Measurements from ENCODE around the gene NOTCH2.
"Not testable (repeated sequence)": the region's sequence is repeated elsewhere in the genome, so short reads cannot be mapped to it uniquely, and the experiment has no call there.

Gene NOTCH2

GRCh38 chr1:120098986-120099759 is 29.7 kb upstream of the NOTCH2 start:
- Histone ChIP-seq H3K4me2 (peak overlapping the region in 3 of 11 experiments; percentile 33 to 62 (median 47); a peak in 3 of 22 replicates), H3K4me1 (peaks cover 0 to 21% (median 0%) of the 10 kb centered on the region in 10 experiments; a peak in 6 of 20 replicates)
- H3K4me3 ChIP-seq; H3K27me3 ChIP-seq; H3K36me3 ChIP-seq; H3K9me3 ChIP-seq (replicated peaks in 1 of 11); H3K27ac ChIP-seq; H3K9ac ChIP-seq; H4K20me1 ChIP-seq: not testable (repeated sequence)

GRCh38 chr1:120096981-120097545 is 27.6 kb upstream of the NOTCH2 start:
- not testable (repeated sequence) for H3K27me3 ChIP-seq; H4K20me1 ChIP-seq; H3K4me3 ChIP-seq; H3K36me3 ChIP-seq; H3K9me3 ChIP-seq (replicated peaks in 1 of 11); H3K9ac ChIP-seq; H3K27ac ChIP-seq; H3K4me2 ChIP-seq
- peaks cover 0 to 21% (median 0%) of the 10 kb centered on the region in 10 experiments; a peak in 6 of 20 replicates for H3K4me1 ChIP-seq

GRCh38 chr1:120093548-120094181 is 24.2 kb upstream of the NOTCH2 start:
- not testable (repeated sequence) for H3K36me3 ChIP-seq; H4K20me1 ChIP-seq; H3K4me2 ChIP-seq; H3K27ac ChIP-seq; H3K4me3 ChIP-seq; H3K27me3 ChIP-seq; H3K9me3 ChIP-seq (replicated peaks in 1 of 11); H3K9ac ChIP-seq; H3K4me1 ChIP-seq

DNA sequence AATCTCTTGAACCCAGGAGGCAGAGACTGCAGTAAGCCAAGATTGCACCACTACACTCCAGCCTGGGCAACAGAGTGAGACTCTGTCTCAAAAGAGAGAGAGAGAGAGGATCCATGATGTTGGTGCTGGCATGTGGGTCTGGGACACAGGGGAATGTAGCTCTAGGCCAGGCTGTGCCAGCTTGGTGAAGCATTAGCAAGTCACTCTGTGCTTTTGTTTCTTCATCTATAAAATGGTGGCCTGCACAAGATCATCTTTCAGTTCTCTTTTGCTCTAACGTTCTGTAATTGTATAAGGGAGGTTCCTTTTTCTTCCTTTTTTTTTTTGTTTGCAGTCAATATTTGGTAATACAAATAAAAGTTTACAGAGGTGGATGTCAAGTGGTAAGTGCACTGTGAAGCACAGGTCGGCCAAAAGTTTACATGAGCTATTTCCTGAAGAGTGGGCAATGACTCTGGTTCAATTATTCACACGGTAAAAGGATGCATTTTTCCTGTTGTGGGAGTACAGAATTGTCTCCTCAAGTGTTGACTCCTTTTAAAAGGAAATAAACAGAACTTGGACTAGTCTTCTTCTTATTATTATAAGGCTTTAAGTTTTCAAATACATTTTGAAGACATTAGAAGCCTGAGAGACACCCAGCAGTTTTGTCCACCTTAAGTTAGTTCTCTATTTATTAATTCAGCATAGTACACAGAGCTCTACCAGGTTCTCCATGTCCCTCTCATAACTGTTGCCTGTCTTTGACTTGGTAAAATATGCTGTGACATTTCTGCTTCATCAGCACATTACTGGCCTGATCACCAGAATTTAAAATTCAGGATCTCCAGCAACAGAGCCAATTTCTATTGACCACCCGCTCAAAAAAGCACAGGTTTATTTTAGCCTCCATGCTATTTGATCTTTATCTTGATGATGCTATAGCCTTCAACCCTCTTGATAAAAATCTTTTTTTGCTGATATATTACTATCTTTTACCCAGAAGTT is 23.1 kb upstream of the NOTCH2 start:
- H3K4me3 ChIP-seq, H3K27ac ChIP-seq: not testable (repeated sequence)

DNA sequence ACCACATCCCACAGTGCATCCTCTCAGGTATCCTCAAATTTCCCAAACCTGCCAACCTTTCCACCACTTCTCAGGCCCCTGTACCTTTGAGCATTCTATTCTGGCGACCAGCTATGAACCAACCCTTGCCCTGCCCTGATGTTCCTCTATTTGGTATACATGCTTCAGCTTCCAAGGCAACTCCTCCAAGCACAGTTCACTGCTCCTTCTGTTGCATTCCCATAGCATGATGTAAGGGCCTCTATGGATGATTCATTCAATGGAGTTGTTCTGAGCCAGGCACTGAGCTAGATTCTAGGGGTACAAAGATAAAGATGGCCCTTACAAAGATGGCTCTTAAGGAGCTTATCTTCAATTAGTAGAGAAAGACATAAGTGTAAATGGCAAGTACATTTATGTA is 21.4 kb upstream of the NOTCH2 start:
- not testable (repeated sequence) for H3K4me1 ChIP-seq; H4K20me1 ChIP-seq; H3K4me2 ChIP-seq; H3K36me3 ChIP-seq; H3K4me3 ChIP-seq; H3K9ac ChIP-seq; H3K9me3 ChIP-seq (replicated peaks in 1 of 11); H3K27me3 ChIP-seq; H3K27ac ChIP-seq

More for the DNA sequence above, 23.1 kb upstream of the NOTCH2 start:
- not testable (repeated sequence) for H3K4me1 ChIP-seq; H3K27me3 ChIP-seq; H3K9ac ChIP-seq; H3K9me3 ChIP-seq (replicated peaks in 1 of 11); H4K20me1 ChIP-seq; H3K36me3 ChIP-seq; H3K4me2 ChIP-seq

GRCh38 chr1:120087959-120088358 is 18.5 kb upstream of the NOTCH2 start:
- H4K20me1 ChIP-seq; H3K9ac ChIP-seq; H3K36me3 ChIP-seq; H3K4me2 ChIP-seq; H3K27me3 ChIP-seq; H3K4me3 ChIP-seq; H3K4me1 ChIP-seq; H3K27ac ChIP-seq; H3K9me3 ChIP-seq (replicated peaks in 1 of 11): not testable (repeated sequence)

- peaks cover 0 to 21% (median 0%) of the 10 kb centered on the region in 11 experiments; a peak in 4 of 22 replicates for H4K20me1 ChIP-seq
- not testable (repeated sequence) for H3K27me3 ChIP-seq; H3K36me3 ChIP-seq; H3K9me3 ChIP-seq (replicated peaks in 1 of 11); H3K27ac ChIP-seq; H3K4me3 ChIP-seq; H3K4me2 ChIP-seq; H3K4me1 ChIP-seq; H3K9ac ChIP-seq
These were observed 405 bp upstream of the NOTCH2 start for GRCh38 chr1:120069920-120070214.

DNA sequence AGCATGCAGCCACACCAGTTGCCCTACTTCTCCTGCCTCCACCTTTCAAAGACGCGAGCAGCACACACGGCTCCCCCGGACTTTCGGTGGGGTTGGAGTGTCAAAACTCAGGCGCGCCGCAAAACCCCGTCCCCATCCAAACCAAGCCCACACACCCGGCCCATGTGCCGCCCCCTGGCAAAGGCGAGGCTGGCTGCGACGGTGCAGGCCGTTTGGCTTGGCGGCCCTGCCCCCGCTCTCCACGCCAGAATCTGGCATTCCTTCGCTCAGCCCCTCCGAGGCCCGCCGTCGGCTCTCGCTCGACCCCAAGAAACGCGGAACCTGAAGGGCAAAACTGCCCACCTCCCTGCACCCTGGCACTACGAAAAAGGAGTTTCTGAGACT is 787 bp downstream of the NOTCH2 start:
- H4K20me1 ChIP-seq: peaks cover 0 to 25% (median 0%) of the 10 kb centered on the region in 11 experiments; a peak in 4 of 22 replicates
- H3K27ac ChIP-seq: peak overlapping the region; percentile 44 to 82 (median 74); a peak in 21 of 22 replicates
- not testable (repeated sequence) for H3K4me1 ChIP-seq; H3K27me3 ChIP-seq; H3K9me3 ChIP-seq (replicated peaks in 1 of 11); H3K36me3 ChIP-seq
- peak overlapping the region; percentile 77 to 84 (median 82) for H3K9ac ChIP-seq
- peak overlapping the region; percentile 33 to 75 (median 62); a peak in 19 of 22 replicates for H3K4me2 ChIP-seq
- H3K4me3 ChIP-seq: peak overlapping the region; percentile 66 to 76 (median 71)

- not testable (repeated sequence) for H3K4me1 ChIP-seq; H3K27ac ChIP-seq; H3K4me2 ChIP-seq; H3K36me3 ChIP-seq; H3K27me3 ChIP-seq; H3K4me3 ChIP-seq; H4K20me1 ChIP-seq; H3K9ac ChIP-seq; H3K9me3 ChIP-seq (replicated peaks in 1 of 11)
These were observed 21.3 kb downstream of the NOTCH2 start for GRCh38 chr1:120048208-120048607.

DNA sequence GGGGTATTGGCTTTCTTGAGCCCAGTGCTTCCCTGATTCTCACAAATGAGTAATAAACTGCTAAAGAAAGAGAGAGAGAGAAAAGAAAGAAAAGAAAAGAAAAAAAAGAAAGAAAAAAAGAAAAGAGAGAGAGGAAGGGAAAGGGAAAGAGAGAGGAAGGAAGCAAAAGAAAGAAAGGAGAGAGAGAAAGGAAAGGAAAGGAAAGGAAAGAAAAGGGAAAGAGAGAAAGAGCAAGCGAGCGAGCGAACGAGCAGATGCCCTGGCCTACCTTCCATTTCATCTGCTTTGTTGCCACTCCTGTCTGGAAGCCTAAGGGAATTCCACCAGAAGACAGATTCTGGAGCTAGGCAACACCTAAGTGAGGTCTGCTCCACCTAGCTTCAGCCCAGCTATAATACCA is 27.7 kb downstream of the NOTCH2 start:
- not testable (repeated sequence) for H3K27ac ChIP-seq; H3K36me3 ChIP-seq; H3K9ac ChIP-seq; H3K4me1 ChIP-seq; H3K27me3 ChIP-seq; H4K20me1 ChIP-seq; H3K9me3 ChIP-seq (replicated peaks in 1 of 11); H3K4me2 ChIP-seq; H3K4me3 ChIP-seq

DNA sequence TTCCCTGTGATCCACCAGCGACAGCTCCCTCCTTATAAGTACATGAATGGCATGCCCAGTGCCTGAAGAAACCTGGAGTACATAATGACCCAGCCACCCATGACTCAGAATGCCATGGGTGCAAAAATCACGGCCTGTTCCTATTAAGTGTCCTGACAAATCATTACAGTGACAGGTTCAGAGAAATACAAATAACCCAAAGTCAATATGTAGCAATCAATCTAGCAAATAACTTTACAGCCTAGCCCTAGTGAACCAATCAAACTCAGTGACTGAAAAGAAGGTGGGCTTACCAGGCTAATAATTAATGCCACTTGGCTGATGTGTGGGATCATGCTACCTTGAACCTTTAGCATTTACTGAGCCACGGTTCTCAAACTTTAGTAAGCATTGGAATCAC is 37.2 kb downstream of the NOTCH2 start:
- not testable (repeated sequence) for H3K4me1 ChIP-seq; H3K4me3 ChIP-seq; H3K9me3 ChIP-seq (replicated peaks in 1 of 11); H3K4me2 ChIP-seq; H3K27ac ChIP-seq; H3K36me3 ChIP-seq; H3K27me3 ChIP-seq; H4K20me1 ChIP-seq; H3K9ac ChIP-seq

GRCh38 chr1:120023791-120024190 is 45.7 kb downstream of the NOTCH2 start:
- not testable (repeated sequence) for H3K36me3 ChIP-seq; H3K9ac ChIP-seq; H3K4me3 ChIP-seq; H3K4me1 ChIP-seq; H3K27ac ChIP-seq; H3K4me2 ChIP-seq; H3K27me3 ChIP-seq; H3K9me3 ChIP-seq (replicated peaks in 1 of 11); H4K20me1 ChIP-seq

DNA sequence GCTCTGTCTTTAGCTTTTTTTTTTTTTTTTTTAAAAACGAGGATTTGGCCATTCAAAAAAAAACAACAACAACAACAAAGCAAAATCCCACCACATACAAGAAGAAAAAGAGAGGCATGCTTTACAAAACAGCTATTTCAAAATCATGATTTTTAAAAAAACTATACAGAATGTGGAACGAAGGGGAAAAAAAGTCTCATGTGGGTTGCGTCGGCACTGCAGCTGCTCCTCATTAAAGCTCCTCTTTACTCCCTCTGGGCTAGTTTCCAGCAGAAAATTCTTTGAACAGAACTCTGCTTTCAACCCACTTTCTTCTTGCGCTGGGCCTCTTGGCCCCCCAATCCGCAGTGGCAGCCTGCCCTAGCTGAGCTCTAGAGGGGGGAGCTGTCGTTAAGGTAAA is 54.5 kb downstream of the NOTCH2 start:
- not testable (repeated sequence) for H3K27ac ChIP-seq

More for the DNA sequence above, 54.5 kb downstream of the NOTCH2 start:
- not testable (repeated sequence) for H4K20me1 ChIP-seq; H3K4me2 ChIP-seq; H3K9ac ChIP-seq; H3K36me3 ChIP-seq; H3K4me1 ChIP-seq; H3K27me3 ChIP-seq; H3K4me3 ChIP-seq; H3K9me3 ChIP-seq (replicated peaks in 1 of 11)
